Sigmoid colon (tissue), 7 donors: Measurements from ENCODE around the gene PXMP2. TPM values are rescaled to one million over a fixed set of nuclear protein-coding genes. Genes with fewer than 3 reads are reported as not detected.

Source experiments
- DNase-seq: peaks from one replicate; pipeline ENCODE4 v3.0.0-alpha.2; 2019
- H3K27ac ChIP-seq, 4 donors: fragments of 200-600 bp; sonication (generic); one replicate each; pipeline ENCODE4 v1.5.1; 2016 to 2019; ENCODE audit warnings: mild to moderate bottlenecking in 1 of 4
- H3K27me3 ChIP-seq, 3 donors: fragments of 200-600 bp; sonication (generic); one replicate each; pipeline ENCODE4 v1.5.1; 2019; ENCODE audit warnings: mild to moderate bottlenecking in 1 of 3
- H3K36me3 ChIP-seq, 4 donors: fragments of 200-600 bp; sonication (generic); one replicate each; pipeline ENCODE4 v1.5.1; 2016 to 2019
- H3K4me1 ChIP-seq, 4 donors: fragments of 200-600 bp; sonication (generic); one replicate each; pipeline ENCODE4 v1.5.1; 2017 to 2019
- H3K4me3 ChIP-seq, 4 donors: fragments of 200-600 bp; sonication (generic); one replicate each; pipeline ENCODE4 v1.5.1; 2017 to 2019; ENCODE audit warnings: mild to moderate bottlenecking in 2 of 4, moderate library complexity in 1 of 4
- H3K9me3 ChIP-seq, 4 donors: fragments of 200-600 bp in 3 of 4; sonication (generic) in 3 of 4; one replicate each; pipeline versions ENCODE4 v1.5.1 to v1.6.1; 2013 to 2019
- EP300 ChIP-seq, 4 donors: sonication (generic); formaldehyde crosslinking; IDR thresholded peaks; one replicate each; pipeline ENCODE4 v1.6.1; 2017; ENCODE audit warnings: antibody characterized with exemption in 4 of 4
- POLR2A ChIP-seq, 2 donors: fragments of 450-650 bp; IDR thresholded peaks; one replicate each; pipeline ENCODE4 v1.6.1; 2016; ENCODE audit warnings: antibody characterized with exemption in 2 of 2, mild to moderate bottlenecking in 2 of 2, moderate library complexity in 2 of 2
- POLR2AphosphoS5 ChIP-seq, 4 donors: sonication (generic); formaldehyde crosslinking; IDR thresholded peaks; one replicate each; pipeline ENCODE4 v1.6.1; 2017; ENCODE audit warnings: antibody characterized with exemption in 4 of 4
- WGBS, 2 donors: extraction: QIAGEN DNeasy Blood & Tissue Kit; methylation state at CpG; one replicate each; pipeline ENCODE4 v1.1.7; 2013; 5-methylcytosine and 5-hydroxymethylcytosine counted together
- intact Hi-C: fragments of 100-400 bp; cut with DNase I; formaldehyde crosslinking; loops from one replicate; pipeline ENCODE4 v1.15.1; 2023
- polyA plus RNA-seq, 3 donors: library from polyadenylated mRNA; stranded (reverse); fragments of 200-250 nt; gene quantifications; one replicate each; pipeline ENCODE4 v1.2.3, GENCODE V29; 2013
- total RNA-seq, 4 donors: library from RNA; depleted of rRNA; stranded (reverse); fragments of >200 nt; gene quantifications; one replicate each; pipeline ENCODE4 v1.1.0, GENCODE V29; 2016
- TF ChIP-seq, protein P1 (sequence below), 4 experiments: fragments of 450-650 bp in 3 of 4; fragments of 200-600 bp in 1 of 4; IDR thresholded peaks; one replicate each; pipeline ENCODE4 v1.5.1; 2016 to 2019; ENCODE audit warnings: antibody characterized with exemption in 4 of 4, mild to moderate bottlenecking in 3 of 4, moderate library complexity in 2 of 4
- donor health status: healthy with polysubstance abuse.
- donor health status: Bipolar disorder and iron deficiency.
- donor health status: healthy.

PXMP2 gene
- total and polyA plus RNA-seq, 7 donors, result 19.4 to 127 (median 43.4) TPM

DNA sequence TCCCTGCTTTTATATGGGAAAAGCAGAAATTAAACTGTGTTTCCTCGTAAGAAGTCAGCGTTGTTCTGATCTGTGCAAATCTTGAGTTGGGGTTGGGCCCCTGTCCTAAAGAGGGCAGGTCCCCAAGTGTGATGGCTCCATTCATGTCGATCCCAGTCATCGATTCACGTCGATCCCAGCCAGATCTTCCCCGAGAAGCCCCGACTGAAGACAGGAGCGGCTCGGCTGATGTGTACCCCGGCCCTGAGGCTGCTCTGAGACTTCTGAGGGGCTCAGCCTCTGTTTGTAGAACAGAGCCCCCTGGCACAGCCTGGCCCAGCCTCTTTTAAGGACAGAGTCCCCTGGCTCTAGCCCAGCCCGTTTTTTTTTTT lies 32.6 kb downstream of the PXMP2 start:
- Histone ChIP-seq H3K9me3 (no peaks in the 10 kb centered on the region), H3K27ac (no peak overlapping the region), H3K36me3 (peaks cover 14 to 94% (median 46%) of the 10 kb centered on the region in 4 donors), H3K27me3 (no peaks in the 10 kb centered on the region), H3K4me3 (no peak overlapping the region), H3K4me1 (no peaks in the 10 kb centered on the region)
- WGBS, 2 donors, result 92 to 94% methylated on average over 12 of the region's 12 CpGs
- intact Hi-C loops, result no loop called here
- DNase-seq, result no peak
- no peak for TF ChIP-seq EP300 (IDR thresholded peaks at IDR 0.05)
- TF ChIP-seq POLR2A (IDR thresholded peaks at IDR 0.05), result no peak
- TF ChIP-seq POLR2AphosphoS5 (IDR thresholded peaks at IDR 0.05), result no peak
- TF ChIP-seq, protein P1, sequence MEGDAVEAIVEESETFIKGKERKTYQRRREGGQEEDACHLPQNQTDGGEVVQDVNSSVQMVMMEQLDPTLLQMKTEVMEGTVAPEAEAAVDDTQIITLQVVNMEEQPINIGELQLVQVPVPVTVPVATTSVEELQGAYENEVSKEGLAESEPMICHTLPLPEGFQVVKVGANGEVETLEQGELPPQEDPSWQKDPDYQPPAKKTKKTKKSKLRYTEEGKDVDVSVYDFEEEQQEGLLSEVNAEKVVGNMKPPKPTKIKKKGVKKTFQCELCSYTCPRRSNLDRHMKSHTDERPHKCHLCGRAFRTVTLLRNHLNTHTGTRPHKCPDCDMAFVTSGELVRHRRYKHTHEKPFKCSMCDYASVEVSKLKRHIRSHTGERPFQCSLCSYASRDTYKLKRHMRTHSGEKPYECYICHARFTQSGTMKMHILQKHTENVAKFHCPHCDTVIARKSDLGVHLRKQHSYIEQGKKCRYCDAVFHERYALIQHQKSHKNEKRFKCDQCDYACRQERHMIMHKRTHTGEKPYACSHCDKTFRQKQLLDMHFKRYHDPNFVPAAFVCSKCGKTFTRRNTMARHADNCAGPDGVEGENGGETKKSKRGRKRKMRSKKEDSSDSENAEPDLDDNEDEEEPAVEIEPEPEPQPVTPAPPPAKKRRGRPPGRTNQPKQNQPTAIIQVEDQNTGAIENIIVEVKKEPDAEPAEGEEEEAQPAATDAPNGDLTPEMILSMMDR (IDR thresholded peaks at IDR 0.05), result no peak

DNA sequence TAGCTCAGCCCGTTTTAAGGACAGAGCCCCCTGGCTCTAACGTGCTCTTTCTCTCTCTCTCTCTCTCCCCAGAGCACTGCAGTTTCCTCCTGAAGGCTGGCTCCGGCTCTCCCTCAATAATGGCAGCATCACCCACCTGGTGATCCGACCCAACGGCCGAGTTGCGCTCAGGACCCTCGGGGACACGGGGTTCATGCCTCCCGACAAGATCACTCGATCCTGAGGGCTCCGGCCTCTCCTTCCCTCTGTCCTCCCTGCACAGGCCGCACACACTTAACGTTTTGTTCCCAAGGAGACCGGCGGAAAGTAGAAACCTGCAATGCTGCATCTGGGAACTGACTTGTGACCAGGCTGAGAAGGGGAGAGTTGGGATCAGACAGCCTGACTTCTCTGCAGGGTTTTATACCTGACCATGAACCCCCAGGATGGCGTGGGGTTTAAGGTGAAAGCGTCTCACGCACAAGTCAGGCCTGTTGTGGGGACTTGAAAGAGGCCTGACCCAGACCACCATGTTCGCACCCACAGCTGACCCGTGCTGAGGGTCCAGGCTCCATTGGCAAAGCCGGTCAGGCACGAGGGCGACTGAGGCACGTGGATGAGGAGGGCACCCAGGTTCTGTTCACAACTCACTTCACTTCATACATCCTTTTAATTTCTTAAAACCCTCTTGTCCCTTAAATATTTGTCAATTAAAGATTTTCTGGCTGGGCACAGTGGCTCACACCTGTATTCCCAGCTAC lies 33.4 kb downstream of the PXMP2 start:
- Histone ChIP-seq H3K9me3 (no peaks in the 10 kb centered on the region), H3K27ac (no peak overlapping the region), H3K36me3 (peaks cover 14 to 97% (median 53%) of the 10 kb centered on the region in 4 donors), H3K4me3 (no peak overlapping the region), H3K4me1 (no peaks in the 10 kb centered on the region), H3K27me3 (no peaks in the 10 kb centered on the region)
- no peak for DNase-seq
- intact Hi-C loops, result no loop called here
- 95 to 96% methylated on average over 25 of the region's 25 CpGs for WGBS, 2 donors
- TF ChIP-seq POLR2A (IDR thresholded peaks at IDR 0.05) (no peak), EP300 (IDR thresholded peaks at IDR 0.05) (no peak), POLR2AphosphoS5 (IDR thresholded peaks at IDR 0.05) (no peak)
- TF ChIP-seq, protein P1 (IDR thresholded peaks at IDR 0.05), result no peak

DNA sequence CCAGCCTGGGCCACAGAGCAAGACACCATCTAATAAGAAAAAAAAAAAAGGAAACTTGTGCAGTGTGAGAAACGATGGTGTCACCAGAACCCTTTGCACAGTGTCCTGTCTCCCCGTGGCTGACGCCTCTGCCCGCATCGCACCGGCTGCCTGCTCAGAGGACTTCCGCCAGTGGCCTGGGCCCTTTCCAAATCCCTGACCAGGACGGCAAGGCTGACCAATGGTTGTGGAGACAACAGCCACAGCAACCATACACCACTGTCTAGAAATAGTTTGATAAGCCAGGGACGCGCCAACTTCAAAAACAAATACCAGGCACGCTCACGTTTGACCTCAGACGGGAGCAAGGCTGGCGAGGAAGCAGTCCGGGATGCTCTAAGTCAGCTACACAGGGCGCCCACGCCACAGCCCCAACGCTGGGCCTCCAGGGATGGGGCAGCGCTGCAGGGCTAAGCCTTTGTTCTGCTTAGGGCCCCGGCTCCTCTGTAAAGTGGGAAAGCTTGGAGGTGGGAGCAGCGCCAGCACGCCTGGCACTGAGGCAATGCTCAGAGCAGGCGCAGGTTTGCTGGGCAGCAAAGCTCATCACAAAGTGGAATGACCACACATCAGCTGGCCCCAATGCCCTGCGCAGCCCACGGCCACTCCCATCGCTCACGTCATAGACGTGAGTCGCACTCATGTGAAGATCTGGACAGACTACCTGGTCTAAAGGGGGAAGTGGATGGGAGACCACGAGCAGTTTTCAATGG lies 35.8 kb downstream of the PXMP2 start:
- intact Hi-C loops, result no loop called here
- Histone ChIP-seq H3K4me3 (no peak overlapping the region), H3K36me3 (peaks cover 17 to 97% (median 60%) of the 10 kb centered on the region in 4 donors), H3K4me1 (no peaks in the 10 kb centered on the region), H3K27ac (no peak overlapping the region), H3K9me3 (no peaks in the 10 kb centered on the region), H3K27me3 (no peaks in the 10 kb centered on the region)
- TF ChIP-seq, protein P1 (IDR thresholded peaks at IDR 0.05), result no peak
- TF ChIP-seq POLR2AphosphoS5 (IDR thresholded peaks at IDR 0.05), result no peak
- no peak for TF ChIP-seq POLR2A (IDR thresholded peaks at IDR 0.05)
- no peak for TF ChIP-seq EP300 (IDR thresholded peaks at IDR 0.05)
- no peak for DNase-seq
- WGBS, 2 donors, result 93 to 94% methylated on average over 30 of the region's 30 CpGs

DNA sequence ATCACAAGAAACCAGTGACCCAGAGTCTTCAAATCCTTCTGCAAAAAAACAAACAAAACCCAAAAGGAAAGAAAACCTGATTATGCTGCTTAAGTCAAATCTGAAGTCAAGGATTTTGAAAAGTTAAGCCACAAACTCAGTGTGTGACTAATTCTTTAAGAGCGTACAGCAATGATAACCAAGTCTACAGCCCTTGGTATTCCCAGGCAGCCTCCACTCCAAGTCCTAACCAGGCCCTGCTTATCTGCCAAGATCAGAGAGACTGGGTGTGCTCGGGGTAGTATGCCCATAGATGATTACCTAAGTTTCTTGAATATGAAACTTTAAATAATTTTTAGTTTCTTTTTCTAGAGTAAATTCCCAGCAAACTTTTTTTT lies 36.4 kb downstream of the PXMP2 start:
- Histone ChIP-seq H3K4me3 (no peak overlapping the region), H3K36me3 (peaks cover 17 to 100% (median 62%) of the 10 kb centered on the region in 4 donors), H3K9me3 (no peaks in the 10 kb centered on the region), H3K4me1 (no peaks in the 10 kb centered on the region), H3K27me3 (no peaks in the 10 kb centered on the region), H3K27ac (no peak overlapping the region)
- no peak for DNase-seq
- TF ChIP-seq POLR2A (IDR thresholded peaks at IDR 0.05), result no peak
- no peak for TF ChIP-seq POLR2AphosphoS5 (IDR thresholded peaks at IDR 0.05)
- TF ChIP-seq, protein P1 (IDR thresholded peaks at IDR 0.05), result no peak
- no peak for TF ChIP-seq EP300 (IDR thresholded peaks at IDR 0.05)
- WGBS, 2 donors, result 97 to 98% methylated on average over 2 of the region's 2 CpGs
- intact Hi-C loops, result no loop called here
